HG03135 (cell line): ENCODE measurements around the gene CD3D.

ENCODE experiments used
- ATAC-seq: cut with Tn5 transposase; IDR thresholded peaks from one replicate; pipeline ENCODE4 v1.9.1; 2021; ENCODE audit warnings: mild to moderate bottlenecking, moderate library complexity; ENCODE audit not compliant: unreplicated experiment

Gene CD3D

GRCh38 chr11:118304568-118305248 is 37.8 kb downstream of the CD3D start, which contains the start of gene CD3E:
Gene CD3E (plus strand): TSS chr11:118304730. CDS start chr11:118304953, 223 bp downstream.
- no peak for ATAC-seq

GRCh38 chr11:118304227-118304567 is 38.3 kb downstream of the CD3D start:
- no peak for ATAC-seq

- ATAC-seq = no peak
These were observed 40.8 kb downstream of the CD3D start for GRCh38 chr11:118301600-118302195.

GRCh38 chr11:118295815-118296454 is 46.6 kb downstream of the CD3D start:
- no peak for ATAC-seq

GRCh38 chr11:118295199-118295598 is 47.3 kb downstream of the CD3D start:
- ATAC-seq = no peak

GRCh38 chr11:118294053-118294452 is 48.5 kb downstream of the CD3D start:
- no peak for ATAC-seq

GRCh38 chr11:118291477-118292135 is 50.9 kb downstream of the CD3D start:
- ATAC-seq = no peak

GRCh38 chr11:118290923-118291322 is 51.6 kb downstream of the CD3D start:
- ATAC-seq = no peak

GRCh38 chr11:118289401-118289800 is 53.1 kb downstream of the CD3D start:
- no peak for ATAC-seq
